ENCODE results near the gene ELF4. TPM values are rescaled to one million over a fixed set of nuclear protein-coding genes. Genes with fewer than 3 reads are reported as not detected.

ELF4 gene
- total RNA-seq, 1 donor from 2014 or later = 15.0 TPM

GRCh38 chrX:130085551-130086446 is 24.5 kb downstream of the ELF4 start:
- DNase-seq (ENCODE audit: low read depth, low spot score) = peak; percentile 78

GRCh38 chrX:130084631-130085237 is 25.6 kb downstream of the ELF4 start:
- DNase-seq (ENCODE audit: low read depth, low spot score) = no peak

GRCh38 chrX:130083656-130084382 is 26.5 kb downstream of the ELF4 start:
- no peak for DNase-seq (ENCODE audit: low read depth, low spot score)

GRCh38 chrX:130083107-130083490 is 27.2 kb downstream of the ELF4 start:
- DNase-seq (ENCODE audit: low read depth, low spot score) = no peak

- DNase-seq (ENCODE audit: low read depth, low spot score) = no peak
These were observed 27.8 kb downstream of the ELF4 start for GRCh38 chrX:130082244-130083106.

- no peak for DNase-seq (ENCODE audit: low read depth, low spot score)
These were observed 28.8 kb downstream of the ELF4 start for GRCh38 chrX:130081421-130082045.

- no peak for DNase-seq (ENCODE audit: low read depth, low spot score)
These were observed 29.4 kb downstream of the ELF4 start for GRCh38 chrX:130080791-130081367.

- DNase-seq (ENCODE audit: low read depth, low spot score) = peak; percentile 30
These were observed 30.4 kb downstream of the ELF4 start for GRCh38 chrX:130079824-130080406.

GRCh38 chrX:130075777-130076176 is 34.5 kb downstream of the ELF4 start:
- no peak for DNase-seq (ENCODE audit: low read depth, low spot score)

GRCh38 chrX:130072345-130072740 is 38.0 kb downstream of the ELF4 start:
- DNase-seq (ENCODE audit: low read depth, low spot score) = no peak

GRCh38 chrX:130071611-130072344 is 38.5 kb downstream of the ELF4 start:
- no peak for DNase-seq (ENCODE audit: low read depth, low spot score)

- no peak for DNase-seq (ENCODE audit: low read depth, low spot score)
These were observed 43.2 kb downstream of the ELF4 start for GRCh38 chrX:130066975-130067615.

GRCh38 chrX:130060122-130061069 is 49.9 kb downstream of the ELF4 start:
- no peak for DNase-seq (ENCODE audit: low read depth, low spot score)

GRCh38 chrX:130058652-130059051 is 51.6 kb downstream of the ELF4 start:
- DNase-seq (ENCODE audit: low read depth, low spot score) = no peak

GRCh38 chrX:130057209-130057608 is 53.1 kb downstream of the ELF4 start:
- DNase-seq (ENCODE audit: low read depth, low spot score) = no peak

GRCh38 chrX:130055899-130056298 is 54.4 kb downstream of the ELF4 start:
- DNase-seq (ENCODE audit: low read depth, low spot score) = no peak

- DNase-seq (ENCODE audit: low read depth, low spot score) = no peak
These were observed 55.2 kb downstream of the ELF4 start for GRCh38 chrX:130055103-130055502.

GRCh38 chrX:130053236-130053635 is 57.1 kb downstream of the ELF4 start:
- DNase-seq (ENCODE audit: low read depth, low spot score) = no peak

Measured in pulmonary artery endothelial cell (primary cell).